Measurements from ENCODE around the gene NBPF3. TPM values are rescaled to one million over a fixed set of nuclear protein-coding genes. Genes with fewer than 3 reads are reported as not detected.
"Not testable (repeated sequence)": the region's sequence is repeated elsewhere in the genome, so short reads cannot be mapped to it uniquely, and the experiment has no call there.

The NBPF3 gene
- total RNA-seq, 3 donors from 2014 or later, result 3.4 to 7.9 (median 6.4) TPM

- TF ChIP-seq, protein P1, sequence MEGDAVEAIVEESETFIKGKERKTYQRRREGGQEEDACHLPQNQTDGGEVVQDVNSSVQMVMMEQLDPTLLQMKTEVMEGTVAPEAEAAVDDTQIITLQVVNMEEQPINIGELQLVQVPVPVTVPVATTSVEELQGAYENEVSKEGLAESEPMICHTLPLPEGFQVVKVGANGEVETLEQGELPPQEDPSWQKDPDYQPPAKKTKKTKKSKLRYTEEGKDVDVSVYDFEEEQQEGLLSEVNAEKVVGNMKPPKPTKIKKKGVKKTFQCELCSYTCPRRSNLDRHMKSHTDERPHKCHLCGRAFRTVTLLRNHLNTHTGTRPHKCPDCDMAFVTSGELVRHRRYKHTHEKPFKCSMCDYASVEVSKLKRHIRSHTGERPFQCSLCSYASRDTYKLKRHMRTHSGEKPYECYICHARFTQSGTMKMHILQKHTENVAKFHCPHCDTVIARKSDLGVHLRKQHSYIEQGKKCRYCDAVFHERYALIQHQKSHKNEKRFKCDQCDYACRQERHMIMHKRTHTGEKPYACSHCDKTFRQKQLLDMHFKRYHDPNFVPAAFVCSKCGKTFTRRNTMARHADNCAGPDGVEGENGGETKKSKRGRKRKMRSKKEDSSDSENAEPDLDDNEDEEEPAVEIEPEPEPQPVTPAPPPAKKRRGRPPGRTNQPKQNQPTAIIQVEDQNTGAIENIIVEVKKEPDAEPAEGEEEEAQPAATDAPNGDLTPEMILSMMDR (IDR thresholded peaks at IDR 0.05), result no peak
- Histone ChIP-seq H3K9me3 (no peaks in the 10 kb centered on the region), H3K4me3 (no peak overlapping the region), H3K4me1 (ENCODE audit: low read depth) (no peaks in the 10 kb centered on the region), H3K36me3 (ENCODE audit: low read depth) (no peaks in the 10 kb centered on the region)
- ATAC-seq, result no peak
- no peak for DNase-seq
- intact Hi-C loops (cut with DNase I, micrococcal nuclease), result no loop called here
These were observed 604 bp upstream of the NBPF3 start for GRCh38 chr1:21439345-21439720.

- H3K36me3 ChIP-seq (ENCODE audit: low read depth); H3K4me1 ChIP-seq (ENCODE audit: low read depth); H3K9me3 ChIP-seq; intact Hi-C loops (cut with DNase I, micrococcal nuclease): not testable (repeated sequence)
- DNase-seq (peak in 1 of 3 donors; percentile 23), ATAC-seq (peak; percentile 5)
- H3K4me3 ChIP-seq, result peak overlapping the region; percentile 22
These were observed 741 bp downstream of the NBPF3 start for GRCh38 chr1:21440630-21441125.

DNA sequence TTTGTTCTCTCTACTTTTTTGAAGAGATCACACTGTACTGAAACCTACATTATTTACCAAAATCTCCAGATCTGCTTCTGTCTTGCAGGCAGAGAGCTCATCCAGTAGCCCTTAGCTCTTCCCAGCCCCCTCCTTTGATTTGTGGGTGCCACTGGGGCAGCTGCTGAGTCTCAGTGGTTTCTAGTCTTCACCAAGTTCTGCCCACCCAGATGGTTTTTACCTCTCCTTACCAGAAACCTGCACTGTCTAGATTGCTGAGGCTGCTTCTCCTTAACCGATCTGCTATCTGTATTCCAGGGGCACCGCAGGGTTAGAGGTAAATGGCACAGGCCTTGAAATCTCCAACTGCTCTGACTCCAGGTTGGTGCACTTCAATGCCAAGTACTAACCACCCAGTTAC, 6.7 kb downstream of the NBPF3 start:
- DNase-seq; ATAC-seq; H3K9me3 ChIP-seq; H3K36me3 ChIP-seq (ENCODE audit: low read depth); intact Hi-C loops (cut with DNase I, micrococcal nuclease); H3K4me3 ChIP-seq; H3K4me1 ChIP-seq (ENCODE audit: low read depth): not testable (repeated sequence)

GRCh38 chr1:21447311-21447710, 7.4 kb downstream of the NBPF3 start:
- Histone ChIP-seq H3K4me3 (no peak overlapping the region), H3K4me1 (ENCODE audit: low read depth) (no peaks in the 10 kb centered on the region), H3K36me3 (ENCODE audit: low read depth) (no peaks in the 10 kb centered on the region), H3K9me3 (no peaks in the 10 kb centered on the region)
- TF ChIP-seq, protein P1 (IDR thresholded peaks at IDR 0.05), result no peak
- intact Hi-C loops (cut with DNase I, micrococcal nuclease), result no loop called here
- no peak for ATAC-seq
- DNase-seq, result no peak

- no peak for ATAC-seq
- Histone ChIP-seq H3K9me3 (no peaks in the 10 kb centered on the region), H3K36me3 (ENCODE audit: low read depth) (no peaks in the 10 kb centered on the region), H3K4me3 (no peak overlapping the region), H3K4me1 (ENCODE audit: low read depth) (no peaks in the 10 kb centered on the region)
- intact Hi-C loops (cut with DNase I, micrococcal nuclease), result no loop called here
- no peak for DNase-seq
- TF ChIP-seq, protein P1 (IDR thresholded peaks at IDR 0.05), result no peak
These were observed 10.0 kb downstream of the NBPF3 start for GRCh38 chr1:21449906-21450305.

- no peaks in the 10 kb centered on the region for H3K36me3 ChIP-seq (ENCODE audit: low read depth)
- ATAC-seq, result no peak
These were observed 11.3 kb downstream of the NBPF3 start for GRCh38 chr1:21451212-21451611.

More at GRCh38 chr1:21451212-21451611, 11.3 kb downstream of the NBPF3 start:
- Histone ChIP-seq H3K9me3 (no peaks in the 10 kb centered on the region), H3K4me3 (no peak overlapping the region), H3K4me1 (ENCODE audit: low read depth) (no peaks in the 10 kb centered on the region)
- TF ChIP-seq, protein P1 (IDR thresholded peaks at IDR 0.05), result no peak
- no peak for DNase-seq
- intact Hi-C loops (cut with DNase I, micrococcal nuclease), result no loop called here

Measured in mucosa of descending colon (tissue), 3 donors.